Measurements from ENCODE around the gene ESM1.
"Not testable (repeated sequence)": the region's sequence is repeated elsewhere in the genome, so short reads cannot be mapped to it uniquely, and the experiment has no call there.

Gene ESM1, protein sequence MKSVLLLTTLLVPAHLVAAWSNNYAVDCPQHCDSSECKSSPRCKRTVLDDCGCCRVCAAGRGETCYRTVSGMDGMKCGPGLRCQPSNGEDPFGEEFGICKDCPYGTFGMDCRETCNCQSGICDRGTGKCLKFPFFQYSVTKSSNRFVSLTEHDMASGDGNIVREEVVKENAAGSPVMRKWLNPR

DNA sequence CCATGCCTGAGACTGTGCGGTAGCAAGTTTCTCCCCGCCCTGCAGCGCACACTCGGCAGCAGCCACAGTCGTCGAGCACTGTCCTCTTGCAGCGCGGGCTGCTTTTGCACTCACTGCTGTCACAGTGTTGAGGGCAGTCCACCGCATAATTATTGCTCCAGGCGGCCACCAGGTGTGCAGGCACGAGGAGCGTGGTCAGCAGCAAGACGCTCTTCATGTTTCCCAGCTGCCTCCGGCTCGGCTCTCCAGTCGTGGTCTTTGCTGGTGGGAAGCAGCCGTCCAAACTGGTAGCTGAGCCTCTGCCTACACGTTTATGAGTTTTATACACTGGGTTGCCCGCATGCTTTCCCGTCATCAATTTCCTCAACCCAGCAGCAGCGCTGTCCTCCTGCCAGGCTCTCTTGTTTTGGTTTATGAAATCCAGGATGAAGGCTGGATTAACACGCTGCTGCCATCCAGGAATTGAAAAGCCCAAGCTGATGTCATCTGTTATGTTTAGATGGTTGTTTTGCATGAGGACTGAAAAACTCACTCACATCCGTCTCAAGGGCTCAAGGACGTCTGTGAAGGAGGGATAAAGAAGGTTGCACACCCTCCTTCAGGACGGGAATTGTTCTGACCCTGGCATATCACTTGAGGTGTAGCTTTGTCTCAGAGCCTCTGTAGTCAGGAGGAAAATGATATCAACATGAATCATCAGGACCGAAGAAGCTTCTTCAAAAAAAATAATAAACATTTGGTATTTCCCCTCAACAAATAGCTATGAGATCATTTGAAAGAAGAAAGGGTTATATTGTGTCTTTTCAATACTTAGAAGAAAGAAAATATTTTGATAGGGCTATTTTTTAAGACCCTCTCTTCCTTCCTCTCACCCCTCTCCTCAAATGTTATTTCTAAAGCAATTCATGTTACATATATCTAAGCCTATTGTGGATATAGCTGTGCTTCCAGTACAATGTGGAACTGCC lies at the start of gene ESM1:
Gene ESM1, minus strand, starts transcription at position 293 of the 968 bp plus-strand sequence. Its CDS starts 76 bp downstream, at position 217.
- no peak for DNase-seq

DNA sequence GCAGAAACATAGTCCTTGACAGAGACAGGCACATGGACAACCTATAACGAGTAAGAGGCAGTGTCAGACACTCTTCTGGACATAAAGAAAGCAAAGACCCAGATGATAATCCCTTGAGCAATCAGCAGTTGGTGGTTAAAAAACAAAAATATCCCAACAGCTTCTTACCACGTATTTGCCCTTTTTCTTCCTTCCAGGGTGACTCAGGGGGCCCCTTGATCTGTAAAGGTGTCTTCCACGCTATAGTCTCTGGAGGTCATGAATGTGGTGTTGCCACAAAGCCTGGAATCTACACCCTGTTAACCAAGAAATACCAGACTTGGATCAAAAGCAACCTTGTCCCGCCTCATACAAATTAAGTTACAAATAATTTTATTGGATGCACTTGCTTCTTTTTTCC lies 48.2 kb upstream of the ESM1 start:
- no peak for DNase-seq

DNA sequence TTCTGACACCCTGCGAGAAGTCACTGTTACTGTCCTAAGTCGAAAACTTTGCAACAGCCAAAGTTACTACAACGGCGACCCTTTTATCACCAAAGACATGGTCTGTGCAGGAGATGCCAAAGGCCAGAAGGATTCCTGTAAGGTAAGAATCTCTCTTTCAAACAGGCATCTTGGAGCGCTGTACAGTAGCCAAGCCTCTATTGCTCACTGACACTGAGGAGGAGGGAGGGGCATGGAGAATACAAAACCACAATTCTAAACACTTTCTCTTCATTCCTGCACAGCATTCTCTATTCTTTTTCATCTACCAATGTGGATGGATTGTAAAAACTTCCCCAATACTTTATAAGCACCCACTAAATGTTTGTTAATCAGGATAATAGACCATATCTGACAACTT lies 46.1 kb upstream of the ESM1 start:
- no peak for DNase-seq

DNA sequence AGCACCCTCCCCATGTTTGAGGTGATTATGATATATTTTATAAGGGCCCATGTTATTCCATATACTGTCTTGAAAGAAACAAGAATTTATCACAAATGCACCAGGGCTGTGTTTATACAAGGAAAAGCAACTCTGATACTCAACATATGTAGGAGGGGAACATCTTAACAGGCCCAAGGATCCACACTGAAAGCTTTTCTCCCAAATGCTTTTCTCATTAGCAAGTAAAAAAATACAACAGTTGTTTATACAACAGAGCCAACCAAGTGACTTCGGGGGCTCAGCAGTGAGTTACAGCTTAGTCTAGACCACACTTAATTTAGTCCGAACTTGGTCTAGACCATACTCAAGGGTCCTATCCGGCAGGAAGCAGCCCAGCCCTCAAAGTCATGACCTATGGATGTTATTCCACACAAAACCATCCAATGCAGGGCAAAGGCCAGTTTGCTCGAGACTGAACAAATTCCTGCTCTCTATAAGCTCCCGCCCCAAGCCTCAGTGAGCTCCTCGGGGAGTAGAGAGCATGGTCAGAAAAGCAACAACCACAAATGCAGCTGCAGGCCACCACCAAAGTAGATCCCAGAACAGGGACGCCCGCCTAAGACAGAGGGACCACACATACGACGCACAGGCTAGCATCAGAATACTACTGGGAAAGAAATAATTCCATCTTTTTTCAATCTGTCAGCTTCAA lies 45.4 kb upstream of the ESM1 start:
- no peak for DNase-seq

DNA sequence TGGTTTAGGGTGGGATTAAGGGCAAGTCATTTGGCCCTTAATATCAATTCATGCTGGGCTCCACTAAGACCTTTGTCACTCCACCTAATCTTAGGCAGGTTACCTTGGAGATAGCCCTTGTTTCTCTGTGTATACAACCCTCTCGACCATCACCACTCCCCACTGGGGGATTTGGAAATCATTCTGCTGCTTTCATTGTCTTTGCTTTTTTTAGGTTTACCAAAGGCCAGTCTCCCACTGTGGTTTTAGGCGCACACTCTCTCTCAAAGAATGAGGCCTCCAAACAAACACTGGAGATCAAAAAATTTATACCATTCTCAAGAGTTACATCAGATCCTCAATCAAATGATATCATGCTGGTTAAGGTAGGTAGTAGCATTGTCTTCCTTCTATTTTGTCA lies 44.8 kb upstream of the ESM1 start:
- no peak for DNase-seq

DNA sequence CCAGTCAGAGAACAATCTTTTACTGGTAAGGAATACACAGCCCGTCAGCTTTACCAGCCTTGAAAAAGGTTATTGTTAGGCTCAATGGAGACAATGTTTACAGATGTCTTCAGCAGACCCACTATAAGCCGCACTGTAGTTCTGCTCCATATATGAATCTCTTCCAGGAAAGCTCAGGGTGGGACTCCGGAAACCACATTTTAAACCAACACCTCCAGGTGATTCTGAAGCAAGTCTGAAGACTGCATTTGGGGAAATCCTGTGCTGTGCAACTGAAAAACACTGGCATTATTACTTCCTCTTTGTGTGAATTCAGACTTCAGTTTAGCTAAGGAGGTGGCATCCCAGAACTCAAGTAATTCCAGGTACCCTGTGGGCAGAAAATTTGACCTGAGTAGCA lies 42.2 kb upstream of the ESM1 start:
- DNase-seq = no peak

DNA sequence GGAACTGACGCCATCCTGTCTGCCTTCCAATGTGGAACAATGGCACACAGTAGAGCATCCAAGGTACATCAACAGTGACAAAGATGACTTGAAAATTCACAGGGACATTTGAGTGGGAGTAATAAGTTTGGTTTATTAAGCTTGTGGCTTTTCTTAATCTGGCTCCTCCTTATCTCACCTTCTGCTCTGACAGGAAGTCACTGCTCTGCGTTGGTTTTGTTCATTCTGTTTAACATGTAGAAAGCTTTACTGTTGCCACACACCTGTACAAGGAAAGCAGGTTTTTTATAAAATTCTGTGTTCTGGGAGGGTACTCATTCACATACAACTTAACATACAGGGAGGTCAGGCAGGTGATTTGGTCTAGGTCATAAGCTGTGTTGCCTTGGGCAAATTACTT lies 37.1 kb upstream of the ESM1 start:
- no peak for DNase-seq

DNA sequence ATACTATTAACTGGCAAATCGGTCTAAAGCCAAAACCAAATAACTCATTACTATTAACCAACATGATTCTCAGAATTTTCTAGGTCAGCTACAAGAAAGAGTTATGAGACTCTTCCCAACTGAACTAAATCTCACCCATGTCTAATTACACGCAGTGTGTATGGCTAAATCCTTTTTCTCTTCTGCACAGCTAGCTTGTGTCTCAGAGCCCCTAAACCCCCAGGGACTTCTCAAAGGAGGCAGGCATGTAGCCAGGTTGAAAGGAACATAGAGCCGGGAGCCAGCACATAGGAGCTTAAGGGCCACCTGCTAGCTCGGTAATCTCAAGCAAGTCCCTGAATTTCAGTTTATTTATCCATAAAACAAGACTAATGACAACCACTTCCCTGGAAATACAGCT lies 36.4 kb upstream of the ESM1 start:
- no peak for DNase-seq

DNA sequence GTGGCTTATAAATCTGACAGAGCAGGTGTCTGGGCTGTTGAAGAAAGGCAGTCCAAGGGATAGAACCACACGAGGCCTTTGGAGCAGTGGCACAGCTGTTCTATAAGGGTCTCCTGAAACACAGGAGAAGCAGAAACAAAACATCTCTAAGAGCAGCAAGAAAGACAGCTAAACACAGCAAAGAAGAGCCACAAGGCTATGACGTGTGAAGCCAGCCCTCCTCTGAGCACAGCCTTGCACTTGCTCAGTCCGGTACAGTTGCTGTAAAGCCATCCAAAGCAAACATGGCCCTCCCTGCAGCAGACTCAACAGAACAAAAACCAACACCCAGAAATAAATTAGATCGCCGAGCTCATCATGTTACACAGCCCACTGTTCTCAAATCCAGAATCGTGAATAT lies 36.0 kb upstream of the ESM1 start:
- no peak for DNase-seq

DNA sequence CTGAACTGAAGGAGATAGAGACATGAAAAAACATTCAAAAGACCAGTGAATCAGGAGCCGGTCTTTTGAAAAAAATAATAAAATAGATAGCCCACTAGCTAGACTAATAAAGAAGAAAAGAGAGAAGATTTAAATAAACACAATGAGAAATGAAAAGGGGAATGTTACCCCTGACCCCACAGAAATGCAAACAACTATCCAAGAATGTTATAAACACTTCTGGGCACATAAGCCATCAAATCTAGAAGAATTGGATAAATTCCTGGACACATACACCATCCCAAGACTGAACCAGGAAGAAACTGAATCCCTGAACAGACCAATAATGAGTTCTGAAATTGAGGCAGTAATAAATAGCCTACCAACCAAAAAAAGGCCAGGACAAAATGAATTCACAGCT lies 24.8 kb upstream of the ESM1 start:
- DNase-seq = not testable (repeated sequence)

DNA sequence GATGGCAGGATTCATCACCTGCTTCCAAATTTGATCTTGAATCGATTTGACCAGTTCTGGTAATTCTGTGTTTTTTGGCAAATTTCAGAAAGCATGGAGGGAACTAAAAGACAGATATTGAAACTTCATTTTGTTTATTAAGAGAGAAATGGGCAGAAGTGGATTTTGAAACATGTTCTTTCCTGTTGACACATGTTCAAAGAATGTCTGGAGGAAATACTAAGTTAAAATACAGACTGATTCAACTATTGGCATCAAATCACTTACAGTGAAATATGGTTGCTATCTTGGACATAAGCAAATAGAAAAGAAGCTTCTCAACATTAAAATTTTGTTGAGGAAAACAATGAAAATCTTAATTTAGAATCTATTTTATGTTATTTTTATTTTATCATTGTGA lies 19.3 kb upstream of the ESM1 start:
- no peak for DNase-seq

DNA sequence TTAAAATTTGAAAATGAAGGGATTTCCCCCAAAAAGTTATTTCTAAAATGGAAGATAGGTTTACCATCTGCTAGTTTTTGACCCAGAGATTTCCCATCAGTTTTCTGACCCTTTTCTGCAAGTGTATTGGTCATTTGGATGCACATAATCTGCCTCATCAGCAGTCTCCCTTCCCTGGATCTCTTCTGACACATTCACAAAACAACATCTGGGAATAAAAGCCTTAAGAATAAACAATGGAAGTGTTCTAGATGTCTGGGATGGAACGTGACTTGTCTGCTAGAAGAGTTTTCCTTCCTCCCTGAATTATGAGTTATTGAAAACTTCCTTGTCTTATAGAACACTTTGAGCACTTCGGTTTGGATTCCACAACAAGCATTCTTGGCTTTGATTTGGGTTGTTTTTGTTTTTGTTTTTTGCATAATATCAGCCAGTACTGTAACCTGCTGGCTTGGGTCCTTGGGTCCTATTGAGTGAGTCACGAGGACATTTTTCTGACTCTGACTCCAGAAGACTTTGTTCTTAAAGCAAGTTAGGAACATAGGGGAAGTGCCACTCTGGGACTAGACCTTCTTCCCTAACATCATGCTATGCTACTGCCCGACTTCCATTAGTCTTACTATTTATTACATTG lies 18.2 kb upstream of the ESM1 start:
- DNase-seq = no peak

DNA sequence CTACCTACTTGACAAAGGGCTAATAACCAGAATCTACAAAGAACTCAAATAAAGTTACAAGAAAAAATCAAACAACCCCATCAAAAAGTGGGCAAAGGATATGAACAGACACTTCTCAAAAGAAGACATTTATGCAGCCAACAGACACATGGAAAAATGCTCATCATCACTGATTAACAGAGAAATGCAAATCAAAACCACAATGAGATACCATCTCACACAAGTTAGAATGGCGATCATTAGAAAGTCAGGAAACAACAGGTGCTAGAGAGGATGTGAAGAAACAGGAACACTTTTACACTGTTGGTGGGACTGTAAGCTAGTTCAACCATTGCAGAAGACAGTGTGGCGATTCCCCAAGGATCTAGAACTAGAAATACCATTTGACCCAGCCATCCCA lies 16.8 kb upstream of the ESM1 start:
- not testable (repeated sequence) for DNase-seq

DNA sequence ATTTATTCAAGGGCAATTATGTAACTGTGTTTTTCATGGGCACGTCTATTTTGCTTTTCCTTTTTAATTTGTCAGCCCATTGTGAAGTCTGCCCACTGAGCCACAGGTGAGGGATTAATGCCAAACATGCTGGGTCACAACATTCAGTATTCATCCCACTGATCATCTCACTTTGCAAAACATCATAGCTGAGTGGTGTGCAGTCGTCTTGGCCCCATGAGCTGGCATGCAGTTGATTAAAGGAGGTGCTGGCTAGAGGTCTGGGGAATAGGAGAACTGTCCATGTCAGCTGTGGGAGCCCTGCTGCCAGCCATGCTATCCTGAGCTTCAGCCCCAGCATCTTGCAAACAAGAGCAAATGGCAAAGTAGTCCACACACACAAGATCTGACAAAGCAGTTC lies 11.7 kb upstream of the ESM1 start:
- no peak for DNase-seq

DNA sequence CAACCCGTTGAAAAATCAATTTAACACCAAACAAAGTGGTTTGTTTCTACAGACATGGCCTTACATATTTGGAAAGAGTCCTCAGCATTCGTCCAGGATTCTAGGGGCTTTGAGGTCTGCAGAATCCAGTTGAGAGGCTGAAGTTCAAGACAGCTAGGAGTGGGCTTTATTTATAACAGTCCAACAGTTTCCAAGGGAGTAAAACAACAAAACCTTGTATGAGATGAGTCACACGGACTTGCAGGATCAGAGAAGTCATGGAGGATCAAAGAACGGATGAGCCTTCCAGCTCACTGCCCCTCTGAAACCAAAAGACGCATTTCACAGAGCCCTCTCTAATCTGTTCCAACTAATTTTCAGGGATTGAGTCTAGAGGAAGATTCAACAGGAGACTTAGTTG lies 11.1 kb upstream of the ESM1 start:
- DNase-seq = no peak

DNA sequence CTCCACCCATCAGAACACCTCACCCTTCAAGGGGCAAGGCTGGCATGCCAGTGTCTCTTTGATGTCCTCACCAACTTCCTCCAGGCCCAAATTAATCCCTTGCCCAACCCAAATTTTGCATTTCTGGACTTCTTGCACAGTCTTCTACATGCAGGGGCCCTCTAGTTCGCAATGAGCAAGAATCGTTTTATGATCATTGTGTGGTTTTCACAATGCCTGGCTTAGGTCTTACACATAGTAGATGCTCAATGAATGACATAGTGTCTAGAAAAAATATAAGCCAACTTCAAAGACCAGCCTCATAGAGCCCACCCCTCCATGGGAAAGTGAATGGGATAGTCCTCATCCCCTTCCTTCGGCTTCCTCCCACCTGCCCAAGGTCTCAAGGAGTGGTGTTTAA lies 9.8 kb upstream of the ESM1 start:
- DNase-seq = no peak

DNA sequence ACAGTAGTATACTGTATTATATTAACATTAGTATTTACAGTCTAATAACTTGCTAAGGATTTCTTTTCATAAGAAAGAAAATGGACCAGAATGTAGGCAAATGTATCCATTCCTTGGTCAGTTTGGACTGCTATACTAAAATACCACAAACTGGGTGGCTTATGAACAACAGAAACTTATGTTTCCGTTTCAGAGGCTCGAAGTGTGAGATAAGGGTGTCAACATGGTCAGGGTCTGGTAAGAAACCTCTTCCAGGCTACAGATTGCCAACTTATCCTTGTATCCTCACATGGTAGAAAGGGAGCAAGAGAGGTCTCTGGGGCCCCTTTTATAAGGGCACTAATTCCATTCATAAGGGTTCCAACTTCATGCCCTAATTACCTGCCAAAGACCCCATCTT lies 9.2 kb upstream of the ESM1 start:
- no peak for DNase-seq

DNA sequence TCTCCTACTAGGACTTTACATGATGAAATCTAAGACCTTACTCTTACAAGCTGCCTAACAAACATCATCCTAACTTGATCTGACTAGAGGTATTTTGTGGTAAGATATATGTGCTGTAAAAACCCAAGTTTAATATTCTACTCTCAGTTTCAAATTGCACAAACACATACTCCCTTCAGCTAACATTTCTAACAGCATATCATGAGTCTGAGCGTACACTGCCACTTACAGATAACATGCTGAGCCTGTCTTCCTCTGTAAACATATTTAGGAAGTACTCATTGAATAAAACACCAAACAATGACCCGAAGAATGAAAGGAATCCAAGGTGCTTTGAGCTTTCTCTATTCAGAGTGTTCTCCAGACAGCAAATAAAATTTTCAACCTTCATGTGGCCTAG lies 7.9 kb upstream of the ESM1 start:
- no peak for DNase-seq

DNA sequence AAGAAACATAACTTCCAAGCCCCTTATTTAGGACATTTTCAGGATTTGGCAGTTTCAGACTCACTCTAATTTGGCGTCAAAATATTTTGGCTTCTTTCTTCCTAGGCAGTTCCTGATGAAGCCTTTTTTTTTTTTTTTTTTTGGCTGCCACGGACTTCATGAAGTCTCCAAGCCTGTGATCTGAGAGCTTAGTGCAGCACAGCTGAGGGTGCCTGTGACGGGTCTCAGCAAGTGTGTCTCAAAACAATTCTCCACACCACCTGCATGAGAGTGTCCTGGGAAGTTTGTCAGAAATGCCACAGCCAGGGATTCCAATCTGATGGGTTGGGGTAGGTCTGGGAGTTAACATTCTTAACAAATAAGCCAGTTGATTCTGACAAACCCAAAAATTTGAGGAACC lies 6.0 kb upstream of the ESM1 start:
- no peak for DNase-seq

DNA sequence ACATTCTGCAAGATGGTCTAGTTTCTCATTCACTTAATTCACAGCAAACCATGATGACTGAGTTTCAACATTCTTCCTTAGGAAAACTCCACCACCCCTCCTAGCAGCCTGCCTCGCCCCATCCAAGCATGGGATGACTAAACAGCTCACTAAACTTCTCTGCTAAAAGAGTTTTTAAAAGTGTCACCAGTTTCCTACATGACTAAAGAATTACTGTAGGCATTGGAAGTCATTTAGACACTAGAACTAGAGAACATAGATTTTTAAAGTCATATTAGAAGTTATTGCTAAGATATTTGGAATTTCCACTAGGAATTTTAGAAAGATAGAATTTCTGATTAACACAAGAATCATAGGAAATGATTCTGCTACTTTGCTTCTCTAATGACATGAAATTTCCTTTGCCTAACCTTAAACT lies 5.5 kb upstream of the ESM1 start:
- DNase-seq = no peak

DNA sequence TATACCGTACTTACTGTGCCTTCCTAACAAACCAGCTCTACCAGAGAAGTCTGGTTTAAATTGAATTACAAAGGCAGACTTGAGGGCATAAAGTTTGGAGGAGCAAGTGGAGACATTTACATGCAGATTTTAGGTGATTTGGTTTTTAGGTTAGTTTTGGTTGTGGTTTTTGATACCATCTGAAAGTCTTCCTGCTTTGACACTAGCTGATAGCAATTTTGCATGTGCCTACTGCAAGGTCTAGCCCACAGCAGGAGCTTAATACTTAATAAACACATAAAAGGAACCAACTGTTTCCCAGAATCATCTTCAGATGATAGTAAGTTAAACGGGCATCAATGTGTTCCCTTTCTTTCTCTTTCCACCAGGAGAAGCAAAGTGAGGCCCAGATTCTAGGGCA lies 3.4 kb upstream of the ESM1 start:
- no peak for DNase-seq

DNA sequence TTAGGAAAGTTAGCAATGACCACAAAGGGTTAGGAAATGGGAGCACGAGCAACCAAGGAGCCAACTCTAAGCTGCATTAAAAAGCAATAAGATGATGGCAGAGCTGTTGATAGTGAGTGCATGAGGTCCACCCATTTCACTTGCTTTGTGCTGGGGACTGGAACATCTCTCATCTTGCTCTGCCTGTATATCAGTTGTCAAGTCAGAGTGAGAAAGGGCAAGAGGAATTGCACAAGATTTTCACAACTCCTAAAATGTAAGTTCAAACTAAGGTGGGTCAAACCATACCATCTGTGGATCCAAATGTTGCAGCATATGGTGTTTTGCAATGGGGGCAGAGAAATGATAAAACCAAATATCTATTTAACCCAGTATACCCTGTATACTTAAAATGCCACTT lies 2.8 kb upstream of the ESM1 start:
- no peak for DNase-seq

DNA sequence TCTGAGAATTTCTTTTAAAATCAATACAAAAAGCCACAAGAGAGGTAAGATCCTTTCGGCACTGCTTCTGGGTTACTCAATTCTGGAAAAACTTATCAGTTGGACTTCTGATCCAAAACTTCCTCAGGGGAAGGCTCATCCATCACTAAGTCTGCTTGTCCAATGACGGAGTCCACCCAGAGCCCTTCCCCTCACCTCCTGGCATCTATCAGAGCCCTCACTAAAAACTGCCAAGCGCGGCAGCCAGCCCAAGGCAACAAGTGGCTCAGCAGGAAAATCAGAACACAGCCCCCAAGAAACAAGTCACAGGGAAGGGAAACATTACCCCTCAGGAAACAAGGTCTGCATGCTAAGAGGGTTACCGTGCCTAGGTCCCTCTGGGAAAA lies 869 bp upstream of the ESM1 start:
- DNase-seq = no peak

DNA sequence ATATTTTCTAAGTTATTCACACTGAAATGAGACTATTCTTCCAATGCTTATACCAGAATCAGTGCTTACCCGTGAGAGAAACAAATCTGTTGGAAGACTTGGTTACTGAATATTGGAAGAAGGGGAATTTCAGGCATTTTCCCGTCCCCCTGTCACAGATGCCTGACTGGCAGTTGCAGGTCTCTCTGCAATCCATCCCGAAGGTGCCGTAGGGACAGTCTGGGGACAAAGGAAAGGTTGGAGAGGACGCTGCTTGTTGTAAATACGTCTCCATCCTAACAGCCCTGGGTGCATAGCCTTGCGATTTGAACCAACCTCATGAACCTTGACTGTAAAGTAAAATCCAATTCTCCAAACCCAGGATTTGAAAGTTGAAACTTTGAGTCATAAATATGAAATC lies 3.5 kb downstream of the ESM1 start:
- no peak for DNase-seq

Data from KG1 (cell line).